ENCODE measurements around the gene GPR65. TPM values are rescaled to one million over a fixed set of nuclear protein-coding genes. Genes with fewer than 3 reads are reported as not detected.
A peak's percentile ranks its signal among the peaks of the same experiment; 100 is the strongest.

GPR65 gene
- total and polyA plus RNA-seq, 9 of the 15 experiments (the other 6 are each of a cell fraction or from before 2014, with no cell fraction given): 0.03 to 0.11 (median 0.04) TPM; not detected in 6

DNA sequence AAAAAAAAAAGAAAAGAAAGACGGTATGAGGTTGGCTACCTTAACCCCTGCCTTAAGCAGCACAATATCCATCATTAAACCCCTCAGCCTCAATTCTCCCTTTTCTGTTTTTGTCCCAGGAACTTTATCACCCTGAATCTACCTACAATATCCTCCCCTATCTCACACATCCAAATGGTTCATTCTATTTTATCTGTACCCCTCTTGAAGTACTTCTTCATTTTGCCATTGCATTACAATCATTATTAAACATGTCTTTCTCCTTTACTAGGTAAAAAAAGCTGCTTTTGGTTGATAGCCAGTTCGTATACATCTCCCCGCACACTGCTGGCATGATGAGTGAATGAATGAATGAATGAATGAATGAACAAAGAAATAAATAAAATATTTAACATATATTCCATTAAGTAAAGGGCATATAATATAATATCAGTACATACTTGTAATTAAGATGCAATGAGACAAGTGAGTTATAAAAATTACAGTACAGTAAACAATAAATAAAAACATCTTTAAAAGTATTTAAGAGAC lies 364 bp upstream of the GPR65 start:
- WGBS (ENCODE audit: insufficient coverage, low coverage, missing lambda C conversion rate): 46% methylated on average over 3 of the region's 3 CpGs
- Histone ChIP-seq H3K27ac (ENCODE audit: extremely low read depth, low read depth, low read length) (no peak overlapping the region), H3K4me3 (no peak overlapping the region), H3K4me2 (ENCODE audit: insufficient read depth, low read length) (no peak overlapping the region), H2AFZ (ENCODE audit: low read depth, low read length) (no peak overlapping the region), H4K20me1 (replicated peaks; ENCODE audit: control insufficient read depth, insufficient read depth, low read length) (no peaks in the 10 kb centered on the region), H3K9me3 (replicated peaks; ENCODE audit: control insufficient read depth, insufficient read depth, low read depth, low read length) (no peaks in the 10 kb centered on the region), H3K36me3 (ENCODE audit: control insufficient read depth, insufficient read depth, low read length) (no peaks in the 10 kb centered on the region), H3K79me2 (ENCODE audit: control insufficient read depth, insufficient read depth, low read length) (no peaks in the 10 kb centered on the region), H3K9me1 (ENCODE audit: control insufficient read depth, insufficient read depth, low read length) (no peaks in the 10 kb centered on the region), H3K4me1 (replicated peaks in 1 of 2; ENCODE audit: control insufficient read depth in 2 of 2, insufficient read depth in 2 of 2, low read length in 2 of 2) (no peaks in the 10 kb centered on the region), H3K9ac (ENCODE audit: insufficient read depth in 1 of 2, low read depth in 2 of 2, low read length in 2 of 2) (no peak overlapping the region), H3K27me3 (ENCODE audit: control insufficient read depth in 2 of 2, insufficient read depth in 2 of 2, low read length in 2 of 2) (no peaks in the 10 kb centered on the region)
- TF ChIP-seq ZNF165 (CRISPR knock-in tag; IDR thresholded peaks at IDR 0.05; ENCODE audit: borderline replicate concordance) (no peak), ZNF24 (IDR thresholded peaks at IDR 0.05) (peak; percentile 38; the same call in 1 of the 2 replicates), PRDM10 (IDR thresholded peaks at IDR 0.05; ENCODE audit: partially characterized antibody) (peak; percentile 44), SLC30A9 (CRISPR knock-in tag; IDR thresholded peaks at IDR 0.05) (no peak), ASH1L (IDR thresholded peaks at IDR 0.05; ENCODE audit: borderline replicate concordance, low read depth, partially characterized antibody) (no peak), BRF1 (IDR thresholded peaks at IDR 0.05; ENCODE audit: borderline replicate concordance, extremely low read depth, insufficient read length) (no peak)
- ATAC-seq: no peak
- no peak for DNase-seq (ENCODE audit: extremely low read depth in 1 of 4, low spot score in 3 of 4)
- intact Hi-C loops (cut with micrococcal nuclease): no loop called here
- ChIA-PET CTCF (ENCODE audit: low intra/inter-chr PET ratio) (no interaction called here), POLR2A (no interaction called here)
- in situ Hi-C loops (cut with MboI): no loop called here
- BruUV-seq (replicated peaks): no TSS peak
- no peak for FAIRE-seq

Data from K562 (cell line).